Spleen (tissue), 11 donors: Measurements from ENCODE around the gene SBSN. TPM values are rescaled to one million over a fixed set of nuclear protein-coding genes. Genes with fewer than 3 reads are reported as not detected.

Source experiments
- DNase-seq: peaks from one replicate; pipeline ENCODE4 v3.0.0-alpha.2; 2020
- H3K27ac ChIP-seq, 8 donors: fragments of 200-600 bp; sonication (generic) in 7 of 8; 1 replicate in 4 of 8; 2 replicates in 4 of 8; pipeline versions ENCODE4 v1.5.0 to v1.8.0; 2016 to 2021; ENCODE audit warnings: inconsistent platforms in 4 of 8, mild to moderate bottlenecking in 4 of 8, moderate library complexity in 1 of 8
- H3K27me3 ChIP-seq, 7 donors: fragments of 200-600 bp; sonication (generic) in 6 of 7; replicated peaks in 1 of 7; 1 replicate in 4 of 7; 2 replicates in 3 of 7; pipeline versions ENCODE4 v1.5.0 to v1.8.0; 2016 to 2021; ENCODE audit warnings: inconsistent platforms in 3 of 7, mild to moderate bottlenecking in 1 of 7
- H3K36me3 ChIP-seq, 6 donors: fragments of 200-600 bp; sonication (generic) in 5 of 6; 1 replicate in 4 of 6; 2 replicates in 2 of 6; pipeline versions ENCODE4 v1.5.0 to v1.8.0; 2016 to 2021; ENCODE audit warnings: inconsistent platforms in 2 of 6
- H3K4me1 ChIP-seq, 6 donors: fragments of 200-600 bp; sonication (generic) in 5 of 6; 1 replicate in 3 of 6; 2 replicates in 3 of 6; pipeline versions ENCODE4 v1.5.0 to v1.8.0; 2016 to 2021; ENCODE audit warnings: inconsistent platforms in 3 of 6
- H3K4me3 ChIP-seq, 8 donors: fragments of 200-600 bp; sonication (generic) in 7 of 8; 1 replicate in 4 of 8; 2 replicates in 4 of 8; pipeline versions ENCODE4 v1.5.0 to v1.8.0; 2016 to 2021; ENCODE audit warnings: inconsistent platforms in 4 of 8, mild to moderate bottlenecking in 4 of 8, moderate library complexity in 2 of 8
- H3K9me3 ChIP-seq, 8 donors: fragments of 200-600 bp; sonication (generic) in 7 of 8; 1 replicate in 4 of 8; 2 replicates in 4 of 8; pipeline versions ENCODE4 v1.5.0 to v1.8.0; 2016 to 2021; ENCODE audit warnings: inconsistent platforms in 4 of 8
- POLR2A ChIP-seq, 3 donors: fragments of 450-650 bp; IDR thresholded peaks; one replicate each; pipeline ENCODE4 v1.5.1; 2017; ENCODE audit warnings: antibody characterized with exemption in 3 of 3, mild to moderate bottlenecking in 1 of 3
- POLR2AphosphoS5 ChIP-seq, 3 donors: sonication (generic); formaldehyde crosslinking; IDR thresholded peaks; one replicate each; pipeline ENCODE4 v1.5.1; 2017; ENCODE audit warnings: antibody characterized with exemption in 3 of 3
- WGBS, 5 donors: extraction: QIAGEN DNeasy Blood & Tissue Kit in 3 of 5; methylation state at CpG; one replicate each; pipeline versions ENCODE4 v1.1.5 to v1.1.7; 2013 to 2018; 5-methylcytosine and 5-hydroxymethylcytosine counted together
- intact Hi-C: fragments of 100-400 bp; cut with DNase I; formaldehyde crosslinking; loops from one replicate; pipeline ENCODE4 v1.15.0; 2023; ENCODE audit warnings: low total_unique reads
- polyA plus RNA-seq, 3 donors: library from polyadenylated mRNA; stranded (reverse); fragments of 200-250 nt; gene quantifications; one replicate each; pipeline ENCODE4 v1.2.1, GENCODE V29; 2013
- total RNA-seq, 7 donors: library from RNA; depleted of rRNA in 3 of 7; stranded (reverse); fragments of >200 nt in 3 of 7; fragmentation: NEBNext Ultra II Directional in 4 of 7; extraction: Animal tissue kit (Norgen Biotek cat#: 25700) in 4 of 7; gene quantifications; one replicate each; pipeline versions ENCODE4 v1.1.0 to v1.2.1, GENCODE V29; 2016 to 2021
- TF ChIP-seq, protein P1 (sequence below), 11 experiments: fragments of 200-600 bp in 7 of 11; fragments of 450-650 bp in 4 of 11; sonication (generic) in 4 of 11; IDR thresholded peaks in 8 of 11; conservative IDR thresholded peaks in 3 of 11; 1 replicate in 7 of 11; 2 replicates in 4 of 11; pipeline versions ENCODE4 v1.4.0 to v1.8.0; 2016 to 2021; ENCODE audit warnings: antibody characterized with exemption in 11 of 11, inconsistent platforms in 4 of 11, mild to moderate bottlenecking in 1 of 11
- donor health status: healthy with polysubstance abuse.
- donor health status: DM: no; HTN: no; CAD: no; lungs with moderate emphysema.
- donor health status: DM: no; HTN: no; CAD: no.
- donor health status: Bipolar disorder and iron deficiency.
- donor health status: healthy.
- donor health status: DM: no; HTN: no; CAD: no.
- donor health status: DM: yes; HTN: yes; CAD: no.

Gene SBSN
- total and polyA plus RNA-seq, 10 donors: 0.05 to 0.33 (median 0.19) TPM; not detected in 7

DNA sequence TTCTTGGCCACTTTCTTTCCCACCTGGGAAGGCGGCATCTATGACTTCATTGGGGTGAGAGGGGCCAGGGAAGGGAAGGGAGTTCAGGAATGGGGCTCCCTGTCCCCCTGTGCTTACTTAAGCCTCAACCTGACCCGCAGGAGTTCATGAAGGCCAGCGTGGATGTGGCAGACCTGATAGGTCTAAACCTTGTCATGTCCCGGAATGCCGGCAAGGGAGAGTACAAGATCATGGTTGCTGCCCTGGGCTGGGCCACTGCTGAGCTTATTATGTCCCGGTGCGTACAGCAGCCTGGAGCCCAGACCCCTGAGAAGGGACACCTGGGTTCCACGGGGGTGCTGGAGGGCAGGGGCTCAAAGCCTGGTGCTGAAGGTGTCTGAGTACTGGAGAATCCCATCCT, 18.4 kb upstream of the SBSN start:
- no peaks in the 10 kb centered on the region for H3K9me3 ChIP-seq
- no peak for TF ChIP-seq POLR2A (IDR thresholded peaks at IDR 0.05)
- TF ChIP-seq POLR2AphosphoS5 (IDR thresholded peaks at IDR 0.05): no peak
- TF ChIP-seq, protein P1, sequence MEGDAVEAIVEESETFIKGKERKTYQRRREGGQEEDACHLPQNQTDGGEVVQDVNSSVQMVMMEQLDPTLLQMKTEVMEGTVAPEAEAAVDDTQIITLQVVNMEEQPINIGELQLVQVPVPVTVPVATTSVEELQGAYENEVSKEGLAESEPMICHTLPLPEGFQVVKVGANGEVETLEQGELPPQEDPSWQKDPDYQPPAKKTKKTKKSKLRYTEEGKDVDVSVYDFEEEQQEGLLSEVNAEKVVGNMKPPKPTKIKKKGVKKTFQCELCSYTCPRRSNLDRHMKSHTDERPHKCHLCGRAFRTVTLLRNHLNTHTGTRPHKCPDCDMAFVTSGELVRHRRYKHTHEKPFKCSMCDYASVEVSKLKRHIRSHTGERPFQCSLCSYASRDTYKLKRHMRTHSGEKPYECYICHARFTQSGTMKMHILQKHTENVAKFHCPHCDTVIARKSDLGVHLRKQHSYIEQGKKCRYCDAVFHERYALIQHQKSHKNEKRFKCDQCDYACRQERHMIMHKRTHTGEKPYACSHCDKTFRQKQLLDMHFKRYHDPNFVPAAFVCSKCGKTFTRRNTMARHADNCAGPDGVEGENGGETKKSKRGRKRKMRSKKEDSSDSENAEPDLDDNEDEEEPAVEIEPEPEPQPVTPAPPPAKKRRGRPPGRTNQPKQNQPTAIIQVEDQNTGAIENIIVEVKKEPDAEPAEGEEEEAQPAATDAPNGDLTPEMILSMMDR (IDR thresholded peaks at IDR 0.05 in 8 of 11, conservative IDR thresholded peaks at IDR 0.05 in 3 of 11): no peak
- DNase-seq: no peak
- H3K27ac ChIP-seq: peak overlapping the region in 1 of 8 donors; percentile 86
- peaks cover 0 to 49% (median 2%) of the 10 kb centered on the region in 6 donors for H3K36me3 ChIP-seq
- H3K4me1 ChIP-seq: peaks cover 17 to 46% (median 30%) of the 10 kb centered on the region in 6 donors
- intact Hi-C loops: no loop called here
- peak overlapping the region in 6 of 8 donors; percentile 64 to 93 (median 78) for H3K4me3 ChIP-seq
- WGBS, 5 donors: 88 to 93% (median 90%) methylated on average over 8 of the region's 8 CpGs
- no peaks in the 10 kb centered on the region for H3K27me3 ChIP-seq

GRCh38 chr19:35545855-35546381, 17.8 kb upstream of the SBSN start:
- Histone ChIP-seq H3K27me3 (no peaks in the 10 kb centered on the region), H3K9me3 (no peaks in the 10 kb centered on the region), H3K27ac (peak overlapping the region; percentile 71 to 91 (median 87)), H3K4me1 (peaks cover 17 to 47% (median 30%) of the 10 kb centered on the region in 6 donors), H3K4me3 (peak overlapping the region; percentile 64 to 93 (median 76)), H3K36me3 (peaks cover 0 to 42% (median 2%) of the 10 kb centered on the region in 6 donors)
- 2 to 3% (median 2%) methylated on average over 20 to 27 of the region's 27 CpGs for WGBS, 5 donors
- peak in 1 of 3 donors; percentile 0 for TF ChIP-seq POLR2A (IDR thresholded peaks at IDR 0.05)
- TF ChIP-seq, protein P1 (IDR thresholded peaks at IDR 0.05 in 8 of 11, conservative IDR thresholded peaks at IDR 0.05 in 3 of 11): no peak
- TF ChIP-seq POLR2AphosphoS5 (IDR thresholded peaks at IDR 0.05): no peak
- intact Hi-C loops: no loop called here
- peak; percentile 86 for DNase-seq

DNA sequence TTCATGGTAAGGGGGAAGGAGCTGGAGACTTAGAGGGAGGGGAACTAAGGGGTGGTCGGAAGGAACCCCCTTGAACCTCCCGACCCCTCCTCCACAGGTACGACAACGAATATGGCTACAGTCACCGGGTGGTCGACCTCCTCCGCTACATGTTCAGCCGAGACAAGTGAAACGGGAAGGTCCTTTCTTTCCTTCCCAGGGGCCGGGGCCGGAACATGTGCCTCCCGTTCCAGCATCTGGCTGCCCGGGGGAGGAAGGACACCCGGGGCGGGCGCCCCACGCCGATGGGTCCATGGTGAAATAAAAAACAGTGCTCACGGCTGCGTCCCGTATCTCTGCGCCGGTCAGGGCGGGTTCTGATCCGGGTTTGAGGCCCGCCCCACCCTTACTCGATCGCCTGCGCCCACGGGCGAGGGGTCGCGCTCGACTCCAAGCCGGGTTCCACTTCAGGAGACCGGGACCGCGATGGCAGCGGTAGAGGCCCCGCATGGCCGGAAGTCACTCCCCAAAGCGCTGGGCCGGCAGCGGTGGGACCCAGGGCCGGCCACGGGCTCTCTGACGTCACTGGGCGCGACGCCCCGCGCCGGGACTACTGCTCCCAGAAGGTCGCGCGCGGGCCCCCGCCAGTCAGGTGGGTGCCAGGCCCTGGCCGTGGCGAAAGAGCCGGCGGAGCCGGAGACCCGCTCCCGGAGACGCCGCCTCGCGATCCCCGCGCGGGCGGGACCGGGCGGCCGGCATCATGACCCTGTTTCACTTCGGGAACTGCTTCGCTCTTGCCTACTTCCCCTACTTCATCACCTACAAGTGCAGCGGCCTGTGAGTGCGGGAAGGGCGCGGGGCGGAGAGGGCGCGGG, 17.1 kb upstream of the SBSN start, which contains the start of gene TMEM147:
Gene TMEM147 (plus strand): TSS at position 626 of the 854 bp plus-strand sequence. CDS start 114 bp downstream, at position 740.
- DNase-seq: peak; percentile 97
- WGBS, 5 donors: 0 to 1% (median 1%) methylated on average over 50 to 85 of the region's 85 CpGs
- Histone ChIP-seq H3K27ac (peak within 1 kb of the TSS; percentile 71 to 91 (median 87)), H3K9me3 (no peaks in the 10 kb centered on the region), H3K27me3 (no peaks in the 10 kb centered on the region), H3K36me3 (peaks cover 0 to 36% (median 0%) of the 10 kb centered on the region in 6 donors), H3K4me1 (peaks cover 17 to 52% (median 30%) of the 10 kb centered on the region in 6 donors), H3K4me3 (peak within 1 kb of the TSS; percentile 64 to 93 (median 76))
- intact Hi-C loops: no loop called here
- TF ChIP-seq POLR2AphosphoS5 (IDR thresholded peaks at IDR 0.05): peak; percentile 87 to 91 (median 90)
- TF ChIP-seq POLR2A (IDR thresholded peaks at IDR 0.05): peak in 1 of 3 donors; percentile 6
- TF ChIP-seq, protein P1 (IDR thresholded peaks at IDR 0.05 in 8 of 11, conservative IDR thresholded peaks at IDR 0.05 in 3 of 11): peak in 2 of 11 experiments; percentile 10 to 31
